Neuronal stem cell (in vitro differentiated cells): ENCODE measurements around the gene EXOC1L.

Experiments
- DNase-seq: peaks from one replicate; pipeline ENCODE4 v3.0.0-alpha.2; 2013; ENCODE audit warnings: low spot score
- H2AFZ ChIP-seq: one replicate; pipeline ENCODE4 v1.6.1; 2013; ENCODE audit warnings: mild to moderate bottlenecking, low read length, inconsistent platforms
- H2AK5ac ChIP-seq: 2 replicates; pipeline ENCODE4 v1.6.1; 2013; ENCODE audit warnings: low read depth, mild to moderate bottlenecking, inconsistent platforms, low read length, moderate library complexity, mixed read lengths
- H2BK120ac ChIP-seq: 2 replicates; pipeline ENCODE4 v1.6.1; 2013; ENCODE audit warnings: low read depth, mild to moderate bottlenecking, inconsistent platforms, low read length, moderate library complexity, mixed read lengths
- H2BK12ac ChIP-seq: one replicate; pipeline ENCODE4 v1.6.1; 2013; ENCODE audit warnings: low read length, inconsistent platforms
- H2BK15ac ChIP-seq: 2 replicates; pipeline ENCODE4 v1.6.1; 2013; ENCODE audit warnings: mild to moderate bottlenecking, low read length, inconsistent platforms, mixed read lengths
- H2BK5ac ChIP-seq: one replicate; pipeline ENCODE4 v1.6.1; 2013; ENCODE audit warnings: inconsistent platforms, mild to moderate bottlenecking, low read length, moderate library complexity
- H3K14ac ChIP-seq: one replicate; pipeline ENCODE4 v1.6.1; 2013; ENCODE audit warnings: low read length, inconsistent platforms
- H3K18ac ChIP-seq: 2 replicates; pipeline ENCODE4 v1.6.1; 2013; ENCODE audit warnings: low read length, inconsistent platforms
- H3K23ac ChIP-seq: 2 replicates; pipeline ENCODE4 v1.6.1; 2013; ENCODE audit warnings: low read depth, mild to moderate bottlenecking, mixed read lengths, low read length, inconsistent platforms; ENCODE audit not compliant: poor library complexity
- H3K27ac ChIP-seq: replicated peaks from 3 replicates; pipeline ENCODE4 v1.5.1; 2013; ENCODE audit warnings: low read length, inconsistent platforms
- H3K27me3 ChIP-seq, 3 experiments: 2 replicates each; pipeline ENCODE4 v1.6.1; 2013; ENCODE audit warnings: low read length in 3 of 3, mild to moderate bottlenecking in 2 of 3, inconsistent platforms in 1 of 3, low read depth in 1 of 3, mixed read lengths in 1 of 3, moderate library complexity in 1 of 3; ENCODE audit not compliant: control insufficient read depth in 3 of 3, insufficient read depth in 3 of 3
- H3K36me3 ChIP-seq, 2 donors: replicated peaks in 1 of 2; 2 replicates each; pipeline ENCODE4 v1.6.1; 2013; ENCODE audit warnings: low read length in 2 of 2; ENCODE audit not compliant: control insufficient read depth in 2 of 2, insufficient read depth in 2 of 2
- H3K4ac ChIP-seq: 2 replicates; pipeline ENCODE4 v1.6.1; 2013; ENCODE audit warnings: inconsistent platforms, mild to moderate bottlenecking, low read length, moderate library complexity
- H3K4me1 ChIP-seq, 2 donors: 1 replicate in 1 of 2; 2 replicates in 1 of 2; pipeline ENCODE4 v1.6.1; 2013; ENCODE audit warnings: low read length in 2 of 2, low read depth in 1 of 2; ENCODE audit not compliant: control insufficient read depth in 2 of 2, insufficient read depth in 1 of 2
- H3K4me2 ChIP-seq: one replicate; pipeline ENCODE4 v1.6.1; 2013; ENCODE audit warnings: mild to moderate bottlenecking, low read length, inconsistent platforms; ENCODE audit not compliant: insufficient read depth, poor library complexity, severe bottlenecking
- H3K4me3 ChIP-seq, 2 donors: 2 replicates each; pipeline ENCODE4 v1.5.1; 2013; ENCODE audit warnings: low read length in 2 of 2, mild to moderate bottlenecking in 2 of 2, inconsistent platforms in 1 of 2, moderate library complexity in 1 of 2
- H3K79me1 ChIP-seq: one replicate; pipeline ENCODE4 v1.6.1; 2013; ENCODE audit warnings: low read depth, mild to moderate bottlenecking, inconsistent platforms, low read length, moderate library complexity
- H3K9ac ChIP-seq: one replicate; pipeline ENCODE4 v1.6.1; 2013; ENCODE audit warnings: mild to moderate bottlenecking, low read depth, low read length, inconsistent platforms; ENCODE audit not compliant: poor library complexity
- H3K9me3 ChIP-seq, 2 donors: replicated peaks in 1 of 2; 2 replicates each; pipeline versions ENCODE3 to v1.6.1; 2013; ENCODE audit warnings: low read length in 2 of 2, mild to moderate bottlenecking in 2 of 2, inconsistent platforms in 1 of 2, low read depth in 1 of 2, mixed read lengths in 1 of 2, moderate library complexity in 1 of 2; ENCODE audit not compliant: control insufficient read depth in 2 of 2, insufficient read depth in 1 of 2
- H4K8ac ChIP-seq: one replicate; pipeline ENCODE4 v1.6.1; 2013; ENCODE audit warnings: low read depth, mild to moderate bottlenecking, inconsistent platforms, low read length, moderate library complexity
- H4K91ac ChIP-seq: one replicate; pipeline ENCODE4 v1.6.1; 2013; ENCODE audit warnings: low read length, low read depth, mild to moderate bottlenecking, inconsistent platforms; ENCODE audit not compliant: poor library complexity
- WGBS, 2 donors: extraction: QIAGEN DNeasy Blood & Tissue Kit; methylation state at CpG; one replicate each; pipeline ENCODE4 v1.1.7; 2013; ENCODE audit warnings: missing lambda C conversion rate in 2 of 2, mixed read lengths in 1 of 2; ENCODE audit not compliant: insufficient read length in 2 of 2, insufficient replicate concordance in 1 of 2; ENCODE audit errors: extremely low coverage in 2 of 2; 5-methylcytosine and 5-hydroxymethylcytosine counted together

The EXOC1L gene

DNA sequence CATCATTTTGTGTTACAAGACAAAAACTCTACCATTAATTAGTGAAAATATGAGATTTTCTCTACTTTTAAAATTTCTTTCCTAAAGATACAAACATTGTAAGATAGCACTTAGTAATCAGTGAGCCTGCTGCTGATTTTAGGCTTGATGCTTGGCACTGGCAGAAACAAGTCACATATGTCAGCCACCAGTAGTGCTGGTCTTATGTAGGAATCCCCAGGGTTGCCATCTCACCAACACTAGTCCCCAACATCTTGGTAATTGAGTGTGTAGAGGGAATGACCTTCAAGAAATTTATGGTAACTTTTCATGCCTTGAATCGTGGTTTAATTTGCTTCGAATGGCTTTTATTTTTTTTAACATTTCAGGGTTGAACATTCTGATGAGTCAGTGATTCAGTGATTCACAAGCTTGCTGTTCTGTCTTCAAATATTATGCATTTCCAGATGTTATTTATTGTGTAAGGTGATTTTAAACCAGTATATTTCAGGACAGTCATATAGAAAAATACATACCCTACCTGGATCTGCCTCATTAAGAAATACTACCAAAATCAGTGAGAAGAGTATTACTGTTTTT, 45.7 kb downstream of the EXOC1L start:
- Histone ChIP-seq H3K4me3 (no peak overlapping the region), H2AK5ac (no peak overlapping the region), H3K79me1 (no peaks in the 10 kb centered on the region), H2AFZ (no peak overlapping the region), H4K91ac (no peak overlapping the region), H3K4ac (no peak overlapping the region), H3K18ac (no peak overlapping the region), H2BK5ac (no peak overlapping the region), H4K8ac (no peak overlapping the region), H3K23ac (no peak overlapping the region), H3K27me3 (no peaks in the 10 kb centered on the region), H2BK12ac (no peak overlapping the region), H3K9me3 (no peaks in the 10 kb centered on the region), H3K14ac (no peak overlapping the region), H3K27ac (no peak overlapping the region), H2BK15ac (no peak overlapping the region), H3K4me2 (no peak overlapping the region), H3K36me3 (peaks cover 9 to 73% of the 10 kb centered on the region in 2 donors), H2BK120ac (no peak overlapping the region), H3K9ac (no peak overlapping the region), H3K4me1 (no peaks in the 10 kb centered on the region)
- DNase-seq = no peak
- no CpG with 5 or more reads among the region's 2 CpGs for WGBS, 2 donors

- Histone ChIP-seq H2BK5ac (no peak overlapping the region), H3K4me1 (no peaks in the 10 kb centered on the region), H4K8ac (no peak overlapping the region), H3K4ac (no peak overlapping the region), H2AFZ (no peak overlapping the region), H3K14ac (no peak overlapping the region), H3K27ac (no peak overlapping the region), H3K27me3 (no peaks in the 10 kb centered on the region), H3K23ac (no peak overlapping the region), H3K4me3 (no peak overlapping the region), H4K91ac (no peak overlapping the region), H3K36me3 (peaks cover 9 to 73% of the 10 kb centered on the region in 2 donors), H3K4me2 (no peak overlapping the region), H3K79me1 (no peaks in the 10 kb centered on the region), H2BK15ac (no peak overlapping the region), H2BK12ac (no peak overlapping the region), H2AK5ac (no peak overlapping the region), H2BK120ac (no peak overlapping the region), H3K9me3 (no peaks in the 10 kb centered on the region), H3K9ac (no peak overlapping the region), H3K18ac (no peak overlapping the region)
- no CpG with 5 or more reads among the region's 2 CpGs for WGBS, 2 donors
- no peak for DNase-seq
Measured at GRCh38 chr4:55866290-55866907, 46.8 kb downstream of the EXOC1L start.

GRCh38 chr4:55866973-55867574, 47.5 kb downstream of the EXOC1L start:
- H3K4me2 ChIP-seq = no peak overlapping the region
- no peak overlapping the region for H2AK5ac ChIP-seq
- H3K4me3 ChIP-seq = no peak overlapping the region
- no peaks in the 10 kb centered on the region for H3K27me3 ChIP-seq
- H3K27ac ChIP-seq = no peak overlapping the region
- H2BK120ac ChIP-seq = no peak overlapping the region
- H2AFZ ChIP-seq = no peak overlapping the region
- H3K79me1 ChIP-seq = no peaks in the 10 kb centered on the region
- H3K4me1 ChIP-seq = no peaks in the 10 kb centered on the region
- H3K23ac ChIP-seq = no peak overlapping the region
- no peak overlapping the region for H4K91ac ChIP-seq
- no peak overlapping the region for H2BK5ac ChIP-seq
- peaks cover 12 to 78% of the 10 kb centered on the region in 2 donors for H3K36me3 ChIP-seq
- H3K4ac ChIP-seq = no peak overlapping the region
- DNase-seq = peak; percentile 18
- no peak overlapping the region for H4K8ac ChIP-seq
- no peak overlapping the region for H2BK12ac ChIP-seq
- H3K18ac ChIP-seq = no peak overlapping the region
- no peak overlapping the region for H3K9ac ChIP-seq
- no peak overlapping the region for H2BK15ac ChIP-seq
- WGBS, 2 donors = no CpG with 5 or more reads among the region's 4 CpGs
- no peak overlapping the region for H3K14ac ChIP-seq
- no peaks in the 10 kb centered on the region for H3K9me3 ChIP-seq

- Histone ChIP-seq H3K27me3 (no peaks in the 10 kb centered on the region), H3K18ac (no peak overlapping the region), H3K79me1 (no peaks in the 10 kb centered on the region), H3K27ac (no peak overlapping the region), H3K9me3 (no peaks in the 10 kb centered on the region), H2BK120ac (no peak overlapping the region), H2AK5ac (no peak overlapping the region), H3K4me1 (no peaks in the 10 kb centered on the region), H3K14ac (no peak overlapping the region), H3K4me2 (no peak overlapping the region), H2BK5ac (no peak overlapping the region), H3K4me3 (no peak overlapping the region), H3K23ac (no peak overlapping the region), H3K36me3 (peaks cover 12 to 79% of the 10 kb centered on the region in 2 donors), H3K9ac (no peak overlapping the region), H2AFZ (no peak overlapping the region), H4K91ac (no peak overlapping the region), H4K8ac (no peak overlapping the region), H3K4ac (no peak overlapping the region), H2BK12ac (no peak overlapping the region), H2BK15ac (no peak overlapping the region)
- WGBS, 2 donors = no CpG with 5 or more reads among the region's 1 CpG
- no peak for DNase-seq
Measured at GRCh38 chr4:55868581-55869090, 49.0 kb downstream of the EXOC1L start.
